ENCODE measurements around the gene UNC13D.
"Not testable (repeated sequence)": the region's sequence is repeated elsewhere in the genome, so short reads cannot be mapped to it uniquely, and the experiment has no call there.

The UNC13D gene

GRCh38 chr17:75874323-75875181 lies 30.3 kb upstream of the UNC13D start:
- DNase-seq (ENCODE audit: low read depth) = no peak

GRCh38 chr17:75873587-75874322 lies 29.6 kb upstream of the UNC13D start:
- no peak for DNase-seq (ENCODE audit: low read depth)

DNA sequence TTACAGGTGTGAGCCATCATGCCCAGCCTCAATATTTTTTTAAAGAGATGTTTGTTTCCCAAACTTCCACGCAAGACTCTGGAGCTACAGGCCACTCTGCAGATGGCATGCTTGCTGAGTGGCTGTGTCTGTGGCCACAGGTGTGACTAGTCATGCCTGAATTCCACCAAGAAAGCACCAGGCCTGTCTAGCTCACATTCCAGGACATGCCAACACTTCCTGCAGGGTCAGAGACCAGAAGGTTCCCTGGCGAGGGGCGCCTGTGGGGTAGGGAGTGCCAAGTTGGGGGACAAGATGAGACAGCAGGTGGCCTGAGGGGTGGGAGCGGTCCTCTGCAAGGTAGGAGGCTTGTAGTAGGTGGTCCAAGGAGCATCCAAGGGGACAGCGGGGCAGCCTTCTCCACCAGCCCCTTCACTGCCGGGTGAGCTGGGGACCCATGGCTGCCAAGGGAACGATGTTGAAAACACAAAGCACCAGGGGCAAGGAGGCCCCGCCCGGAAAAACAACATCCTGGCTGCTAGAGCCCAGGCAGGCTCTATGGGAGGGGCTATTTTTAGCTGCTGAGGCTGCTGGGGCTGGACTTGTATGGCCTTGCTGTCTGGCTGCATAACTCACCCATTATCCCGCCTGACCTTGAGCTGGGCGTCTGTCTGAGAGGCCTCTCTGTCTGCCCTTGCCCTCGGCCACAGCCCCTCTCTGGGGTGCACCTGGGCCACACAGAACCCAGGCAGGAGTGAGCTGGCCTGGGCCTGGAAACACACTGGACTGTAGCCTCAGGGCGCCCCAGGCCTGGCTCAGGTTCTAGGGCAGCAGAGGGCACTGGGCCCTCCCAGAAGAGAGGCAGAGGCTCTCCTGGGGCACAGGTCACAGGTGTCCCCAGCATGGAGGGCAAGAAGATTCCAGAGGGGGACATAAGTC lies 28.5 kb upstream of the UNC13D start:
- DNase-seq (ENCODE audit: low read depth) = no peak

DNA sequence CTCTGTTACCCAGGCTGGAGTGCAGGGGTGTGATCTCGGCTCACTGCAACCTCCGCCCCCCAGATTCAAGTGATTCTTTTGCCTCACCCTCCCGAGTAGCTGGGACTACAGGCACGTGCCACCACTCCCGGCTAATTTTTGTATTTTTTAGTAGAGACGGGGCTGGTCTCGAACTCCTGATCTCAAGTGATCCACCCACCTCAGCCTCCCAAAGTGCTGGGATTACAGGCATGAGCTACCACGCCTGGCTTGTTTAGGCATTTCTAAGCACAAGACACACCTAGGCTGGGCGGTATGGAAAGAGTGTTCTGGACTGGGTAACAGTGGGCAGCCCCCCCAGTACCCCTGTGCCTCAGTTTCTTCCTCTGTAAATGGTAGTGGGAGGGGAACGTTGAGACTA lies 26.0 kb upstream of the UNC13D start:
- DNase-seq (ENCODE audit: low read depth) = not testable (repeated sequence)

DNA sequence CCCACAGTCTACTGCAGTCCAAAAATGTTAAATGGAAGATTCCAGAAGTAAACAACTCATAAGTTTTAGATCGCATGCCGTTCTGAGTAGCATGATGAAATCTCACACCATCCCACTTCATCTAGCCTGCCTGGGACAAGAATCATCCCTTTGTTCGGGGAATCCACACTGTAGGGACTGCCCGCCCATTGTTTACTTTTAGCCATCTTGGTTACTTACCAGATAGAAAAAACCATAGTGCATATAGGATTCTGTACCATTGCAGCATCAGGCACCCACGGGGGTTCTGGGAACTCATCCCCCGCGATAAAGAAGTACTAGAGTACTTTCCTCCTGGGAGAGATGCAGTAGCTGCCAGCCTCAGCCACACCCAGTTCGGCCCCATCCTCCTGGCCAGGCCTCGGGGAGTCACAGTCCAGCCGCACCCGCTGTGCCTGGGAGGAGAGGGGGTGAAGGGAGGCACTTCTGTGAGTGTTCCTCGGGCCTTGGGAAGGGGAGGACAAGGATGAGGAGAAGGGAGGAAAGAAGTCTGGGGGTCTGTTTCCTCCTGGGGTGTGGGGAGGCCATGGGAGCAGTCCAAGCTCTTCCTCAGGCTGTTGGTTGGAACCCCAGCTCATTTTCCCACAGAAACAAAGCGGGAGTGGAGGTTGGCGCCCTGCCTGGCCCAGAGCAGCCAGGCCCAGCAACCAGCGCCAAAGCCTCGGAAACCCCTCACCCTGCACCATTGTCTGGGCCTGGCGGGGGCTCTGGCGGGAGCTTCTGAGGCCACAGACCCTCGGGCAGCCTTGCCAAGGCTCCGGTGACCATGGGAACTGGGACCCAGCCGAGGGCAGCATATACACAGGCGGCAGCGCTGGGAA lies 25.3 kb upstream of the UNC13D start:
- DNase-seq (ENCODE audit: low read depth) = no peak

- not testable (repeated sequence) for DNase-seq (ENCODE audit: low read depth)
These were observed 24.6 kb upstream of the UNC13D start for GRCh38 chr17:75868730-75869281.

DNA sequence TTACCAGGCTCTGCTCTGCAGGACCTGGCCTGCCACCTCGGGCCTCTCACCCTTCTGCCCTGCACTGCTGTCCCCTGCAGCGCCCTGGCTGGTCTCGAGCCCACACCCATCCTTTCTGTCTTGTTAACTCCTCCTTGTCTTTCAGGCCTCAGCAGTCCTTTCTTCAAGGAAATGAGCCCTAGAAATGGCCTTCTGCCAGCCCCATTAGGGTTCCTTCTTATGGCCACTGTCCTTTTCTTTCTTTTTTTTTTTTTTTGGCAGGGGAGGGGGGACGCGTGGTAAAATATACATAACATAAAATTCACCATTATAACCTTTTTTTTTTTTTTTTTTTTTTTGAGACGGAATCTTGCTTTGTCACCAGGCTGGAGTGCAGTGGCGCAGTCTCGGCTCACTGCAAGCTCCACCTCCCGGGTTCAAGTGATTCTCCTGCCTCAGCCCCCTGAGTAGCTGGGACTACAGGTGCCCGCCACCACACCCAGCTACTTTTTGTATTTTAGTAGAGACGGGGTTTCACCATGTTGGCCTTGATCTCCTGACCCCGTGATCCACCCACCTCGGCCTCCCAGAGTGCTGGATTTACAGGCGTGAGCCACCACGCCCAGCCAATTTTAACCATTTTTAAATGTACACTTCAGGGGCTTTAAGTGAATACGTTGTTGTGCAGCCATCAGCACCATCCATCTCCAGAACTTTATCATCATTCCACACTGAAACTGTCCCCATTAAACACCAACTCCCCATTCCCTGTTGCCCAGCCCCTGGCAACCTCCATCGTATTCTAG lies 21.4 kb upstream of the UNC13D start:
- DNase-seq (ENCODE audit: low read depth) = not testable (repeated sequence)

DNA sequence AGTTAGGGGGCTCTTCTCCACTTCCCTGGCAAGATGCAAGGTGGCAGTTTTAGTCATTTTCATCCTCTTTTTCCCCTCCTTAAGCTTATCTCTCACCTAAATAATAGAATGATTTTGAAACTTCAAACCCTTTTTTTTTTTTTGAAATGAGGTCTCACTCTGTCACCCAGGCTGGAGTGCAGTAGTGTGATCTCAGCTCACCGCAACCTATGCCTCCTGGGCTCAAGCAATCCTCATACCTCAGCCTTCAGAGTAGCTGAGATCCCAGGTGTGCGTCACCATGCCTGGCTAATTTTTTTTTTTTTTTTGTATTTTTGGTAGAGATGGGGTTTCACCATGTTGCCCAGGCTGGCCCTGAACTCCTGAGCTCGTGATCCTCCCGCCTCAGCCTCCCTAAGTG lies 20.7 kb upstream of the UNC13D start:
- DNase-seq (ENCODE audit: low read depth) = not testable (repeated sequence)

GRCh38 chr17:75864448-75864871 lies 20.3 kb upstream of the UNC13D start:
- DNase-seq (ENCODE audit: low read depth) = no peak

DNA sequence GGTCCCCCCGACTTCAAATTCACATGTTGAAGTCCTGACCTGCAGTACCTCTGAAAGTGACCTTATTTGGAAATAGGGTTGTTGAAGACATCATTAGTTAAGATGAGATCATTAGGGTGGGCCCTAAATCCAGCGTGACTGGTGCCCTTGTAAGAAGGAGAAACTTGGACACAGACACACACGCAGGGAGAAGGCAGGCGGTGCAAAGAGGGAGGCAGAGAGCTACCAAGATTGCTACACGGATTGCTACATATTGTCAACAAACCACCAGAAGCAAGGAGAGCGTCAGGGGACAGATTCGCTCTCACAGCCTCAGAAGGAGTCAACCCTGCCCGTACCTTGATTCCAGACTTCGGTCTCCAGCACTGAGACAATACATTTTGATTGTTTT lies 17.7 kb upstream of the UNC13D start:
- DNase-seq (ENCODE audit: low read depth) = no peak

DNA sequence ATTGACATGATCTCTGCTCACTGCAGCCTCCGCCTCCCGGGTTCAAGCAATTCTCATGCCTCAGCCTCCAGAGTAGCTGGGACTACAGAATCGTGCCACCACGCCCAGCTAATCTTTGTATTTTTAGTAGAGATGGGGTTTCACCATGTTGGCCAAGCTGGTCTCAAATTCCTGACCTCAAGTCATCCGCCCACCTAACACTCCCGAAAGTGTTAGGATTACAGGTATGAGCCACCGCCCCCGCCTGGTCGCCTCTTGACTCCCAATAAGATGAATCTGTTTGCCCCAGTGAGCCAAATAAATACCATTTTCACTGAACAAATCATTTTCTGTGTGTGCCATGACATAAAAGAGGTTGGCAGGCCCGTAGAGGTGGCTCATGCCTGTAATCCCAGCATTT lies 15.2 kb upstream of the UNC13D start:
- not testable (repeated sequence) for DNase-seq (ENCODE audit: low read depth)

DNA sequence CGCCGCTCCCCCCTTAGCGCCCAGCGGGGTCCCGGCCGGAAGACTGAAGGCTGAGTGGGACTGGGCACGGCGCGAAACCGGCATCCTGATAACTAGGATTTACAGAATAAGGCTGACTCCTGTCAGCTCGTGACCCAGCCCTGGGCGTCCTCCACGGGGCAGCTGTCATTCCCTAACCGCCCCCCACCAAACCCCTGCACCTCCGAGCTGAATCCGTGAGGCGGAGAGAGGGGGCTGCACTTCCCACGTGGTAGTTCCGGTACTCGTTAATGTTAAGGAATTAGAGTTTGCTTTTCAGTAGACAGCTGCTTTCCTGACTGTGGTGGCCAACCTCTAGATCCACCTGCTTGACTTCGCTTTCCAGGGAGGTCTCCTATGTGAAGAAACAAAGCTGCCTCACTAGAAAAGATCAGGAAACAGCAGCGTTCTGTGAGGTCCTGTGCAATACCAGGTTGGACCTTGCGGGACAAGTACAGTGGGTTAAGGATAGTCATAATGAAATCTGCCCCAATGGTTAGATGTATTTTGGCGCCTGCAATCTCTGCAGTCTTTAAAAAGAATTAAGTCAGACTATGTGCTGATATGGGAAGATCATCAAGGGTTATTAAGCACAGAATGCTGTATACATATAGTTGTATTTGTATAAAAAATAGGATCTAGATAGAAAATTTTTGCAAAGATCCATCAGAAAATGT lies 12.0 kb upstream of the UNC13D start:
- DNase-seq (ENCODE audit: low read depth) = no peak

- peak; percentile 94 for DNase-seq (ENCODE audit: low read depth)
These were observed 11.3 kb upstream of the UNC13D start, which contains the start of gene WBP2 for GRCh38 chr17:75855310-75856061. Gene WBP2, minus strand, starts transcription at chr17:75855335. Its CDS starts 38 bp downstream, at chr17:75855297.

- no peak for DNase-seq (ENCODE audit: low read depth)
These were observed 10.7 kb upstream of the UNC13D start for GRCh38 chr17:75854881-75855309.

- DNase-seq (ENCODE audit: low read depth) = no peak
These were observed 10.0 kb upstream of the UNC13D start for GRCh38 chr17:75854101-75854748.

GRCh38 chr17:75853433-75853832 lies 9.2 kb upstream of the UNC13D start:
- no peak for DNase-seq (ENCODE audit: low read depth)

DNA sequence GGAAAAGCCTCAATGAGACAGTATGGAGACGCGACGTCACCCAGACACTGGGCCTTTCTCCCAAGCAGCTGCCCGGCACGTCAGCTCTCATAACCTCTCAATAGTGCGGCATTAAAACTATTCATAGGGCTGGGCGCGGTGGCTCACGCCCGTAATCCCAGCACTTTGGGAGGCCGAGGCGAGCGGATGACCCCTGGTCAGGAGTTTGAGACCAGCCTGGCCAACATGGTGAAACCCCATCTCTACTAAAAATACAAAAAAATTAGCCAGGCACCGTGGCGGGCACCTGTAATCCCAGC lies 7.4 kb upstream of the UNC13D start:
- DNase-seq (ENCODE audit: low read depth) = not testable (repeated sequence)
